Upper lobe of left lung (tissue), 6 donors: ENCODE results near the gene SNAI3. TPM values are rescaled to one million over a fixed set of nuclear protein-coding genes. Genes with fewer than 3 reads are reported as not detected.

ENCODE experiments used
- ATAC-seq, 2 donors: fragments of 200-7000 bp; cut with Tn5 transposase; one replicate each; pipeline ENCODE4 v1.9.1; 2022; ENCODE audit warnings: mild to moderate bottlenecking in 2 of 2, moderate library complexity in 2 of 2; ENCODE audit not compliant: low FRiP score in 2 of 2
- DNase-seq, 2 donors: peaks; one replicate each; pipeline ENCODE4 v3.0.0-alpha.2; 2019 to 2020
- H3K27ac ChIP-seq, 4 donors: fragments of 200-600 bp; sonication (generic); one replicate each; pipeline ENCODE4 v1.5.1; 2016 to 2019
- H3K27me3 ChIP-seq, 4 donors: fragments of 200-600 bp; sonication (generic); one replicate each; pipeline ENCODE4 v1.5.1; 2017 to 2019
- H3K36me3 ChIP-seq, 4 donors: fragments of 200-600 bp; sonication (generic); one replicate each; pipeline ENCODE4 v1.5.1; 2016 to 2019
- H3K4me1 ChIP-seq, 4 donors: fragments of 200-600 bp; sonication (generic); one replicate each; pipeline ENCODE4 v1.5.1; 2018 to 2019
- H3K4me3 ChIP-seq, 4 donors: fragments of 200-600 bp; sonication (generic); one replicate each; pipeline ENCODE4 v1.5.1; 2017 to 2019; ENCODE audit warnings: mild to moderate bottlenecking in 2 of 4, moderate library complexity in 1 of 4
- H3K9me3 ChIP-seq, 4 donors: fragments of 200-600 bp; sonication (generic); one replicate each; pipeline ENCODE4 v1.5.1; 2018 to 2019
- CTCF ChIP-seq, 6 experiments: fragments of 450-650 bp in 4 of 6; fragments of 200-600 bp in 2 of 6; sonication (generic) in 2 of 6; IDR thresholded peaks; one replicate each; pipeline ENCODE4 v1.5.1; 2016 to 2019; ENCODE audit warnings: antibody characterized with exemption in 6 of 6
- EP300 ChIP-seq, 4 donors: sonication (generic); formaldehyde crosslinking; IDR thresholded peaks; one replicate each; pipeline ENCODE4 v1.5.1; 2017; ENCODE audit warnings: antibody characterized with exemption in 4 of 4, control low read depth in 2 of 4
- POLR2A ChIP-seq, 4 donors: fragments of 450-650 bp; IDR thresholded peaks; one replicate each; pipeline ENCODE4 v1.5.1; 2016 to 2017; ENCODE audit warnings: antibody characterized with exemption in 4 of 4, mild to moderate bottlenecking in 2 of 4
- POLR2AphosphoS5 ChIP-seq, 2 donors: sonication (generic); formaldehyde crosslinking; IDR thresholded peaks; one replicate each; pipeline ENCODE4 v1.5.1; 2017; ENCODE audit warnings: antibody characterized with exemption in 2 of 2
- WGBS, 2 donors: methylation state at CpG; one replicate each; pipeline ENCODE4 v1.1.5; 2017 to 2018; 5-methylcytosine and 5-hydroxymethylcytosine counted together
- total RNA-seq, 6 donors: library from RNA; depleted of rRNA in 4 of 6; stranded (reverse); fragments of >200 nt in 4 of 6; gene quantifications; one replicate each; pipeline versions ENCODE4 v1.1.0 to v1.2.1, GENCODE V29; 2016 to 2021
- donor health status: DM: no; HTN: no; CAD: no; lungs with moderate emphysema.
- donor health status: DM: no; HTN: yes; CAD: no; lungs with severe emphysema.

Gene SNAI3
- total RNA-seq, 6 donors from 2014 or later = 0.78 to 8.1 (median 7.0) TPM; not detected in 1

GRCh38 chr16:88640039-88640495 lies 46.2 kb downstream of the SNAI3 start:
- no peak for ATAC-seq
- H3K9me3 ChIP-seq = no peaks in the 10 kb centered on the region
- peak in 1 of 2 donors; percentile 5 for DNase-seq
- no peak overlapping the region for H3K4me3 ChIP-seq
- H3K4me1 ChIP-seq = peaks cover under 1 to 22% (median 17%) of the 10 kb centered on the region in 4 donors
- peaks cover 0 to 18% (median 9%) of the 10 kb centered on the region in 4 donors for H3K27me3 ChIP-seq
- WGBS, 2 donors = 46 to 52% methylated on average over 7 to 9 of the region's 13 CpGs
- TF ChIP-seq EP300 (IDR thresholded peaks at IDR 0.05) = no peak
- TF ChIP-seq POLR2AphosphoS5 (IDR thresholded peaks at IDR 0.05) = no peak
- H3K36me3 ChIP-seq = peaks cover 0 to 16% (median 9%) of the 10 kb centered on the region in 4 donors
- H3K27ac ChIP-seq = no peak overlapping the region

GRCh38 chr16:88639231-88640038 lies 46.9 kb downstream of the SNAI3 start:
- 14 to 24% methylated on average over 7 to 39 of the region's 45 CpGs for WGBS, 2 donors
- Histone ChIP-seq H3K27ac (no peak overlapping the region), H3K36me3 (peaks cover 0 to 16% (median 9%) of the 10 kb centered on the region in 4 donors), H3K4me1 (peaks cover 6 to 28% (median 23%) of the 10 kb centered on the region in 4 donors), H3K9me3 (no peaks in the 10 kb centered on the region), H3K4me3 (no peak overlapping the region), H3K27me3 (peaks cover 0 to 18% (median 9%) of the 10 kb centered on the region in 4 donors)
- no peak for TF ChIP-seq CTCF (IDR thresholded peaks at IDR 0.05)
- TF ChIP-seq POLR2A (IDR thresholded peaks at IDR 0.05) = no peak
- TF ChIP-seq EP300 (IDR thresholded peaks at IDR 0.05) = no peak
- no peak for TF ChIP-seq POLR2AphosphoS5 (IDR thresholded peaks at IDR 0.05)
- ATAC-seq = peak in 1 of 2 donors; percentile 35
- peak; percentile 85 to 86 for DNase-seq

- H3K4me1 ChIP-seq = peaks cover 11 to 37% (median 29%) of the 10 kb centered on the region in 4 donors
- no peaks in the 10 kb centered on the region for H3K9me3 ChIP-seq
- H3K4me3 ChIP-seq = no peak within 1 kb of the TSS
- peaks cover 0 to 18% (median 9%) of the 10 kb centered on the region in 4 donors for H3K27me3 ChIP-seq
- peaks cover 0 to 14% (median 7%) of the 10 kb centered on the region in 4 donors for H3K36me3 ChIP-seq
- WGBS, 2 donors = 32 to 46% methylated on average over 11 to 18 of the region's 27 CpGs
- DNase-seq (peak; percentile 65 to 84), ATAC-seq (peak in 1 of 2 donors; percentile 0)
- no peak for TF ChIP-seq CTCF (IDR thresholded peaks at IDR 0.05)
- TF ChIP-seq EP300 (IDR thresholded peaks at IDR 0.05) = no peak
- no peak within 1 kb of the TSS for H3K27ac ChIP-seq
Measured at GRCh38 chr16:88638323-88639230, 47.7 kb downstream of the SNAI3 start, which contains the start of gene IL17C. Gene IL17C, plus strand, starts transcription at chr16:88638572. Its CDS starts 70 bp downstream, at chr16:88638642.

GRCh38 chr16:88636488-88637265 lies 49.6 kb downstream of the SNAI3 start:
- WGBS, 2 donors = 73 to 77% methylated on average over 13 to 23 of the region's 23 CpGs
- TF ChIP-seq POLR2A (IDR thresholded peaks at IDR 0.05) = no peak
- H3K9me3 ChIP-seq = no peaks in the 10 kb centered on the region
- H3K4me1 ChIP-seq = peaks cover 11 to 39% (median 29%) of the 10 kb centered on the region in 4 donors
- H3K27me3 ChIP-seq = peaks cover 0 to 18% (median 9%) of the 10 kb centered on the region in 4 donors
- peak overlapping the region in 1 of 4 donors; percentile 30 for H3K27ac ChIP-seq
- DNase-seq = peak in 1 of 2 donors; percentile 41
- peaks cover 0 to 19% (median 13%) of the 10 kb centered on the region in 4 donors for H3K36me3 ChIP-seq
- H3K4me3 ChIP-seq = no peak overlapping the region
- no peak for ATAC-seq

- DNase-seq = peak in 1 of 2 donors; percentile 43
- H3K27ac ChIP-seq = no peak overlapping the region
- peaks cover 0 to 18% (median 9%) of the 10 kb centered on the region in 4 donors for H3K27me3 ChIP-seq
- WGBS, 2 donors = 87 to 93% methylated on average over 12 to 17 of the region's 17 CpGs
- no peak for TF ChIP-seq POLR2A (IDR thresholded peaks at IDR 0.05)
- no peak for TF ChIP-seq CTCF (IDR thresholded peaks at IDR 0.05)
- TF ChIP-seq POLR2AphosphoS5 (IDR thresholded peaks at IDR 0.05) = no peak
- no peak for TF ChIP-seq EP300 (IDR thresholded peaks at IDR 0.05)
- peaks cover 0 to 27% (median 21%) of the 10 kb centered on the region in 4 donors for H3K36me3 ChIP-seq
- no peak overlapping the region for H3K4me3 ChIP-seq
- peaks cover 11 to 39% (median 29%) of the 10 kb centered on the region in 4 donors for H3K4me1 ChIP-seq
- no peak for ATAC-seq
- no peaks in the 10 kb centered on the region for H3K9me3 ChIP-seq
Measured at GRCh38 chr16:88635671-88636319, 50.5 kb downstream of the SNAI3 start.
